DND-41 (cell line): ENCODE results near the gene HDAC11.

Experiments
- EZH2 ChIP-seq: IDR thresholded peaks from 3 replicates; pipeline ENCODE4 v1.6.1; 2012; ENCODE audit warnings: borderline replicate concordance, low read depth, mild to moderate bottlenecking, moderate library complexity, low read length, inconsistent platforms; ENCODE audit not compliant: severe bottlenecking
- TF ChIP-seq, protein P1 (sequence below): IDR thresholded peaks from 2 replicates; pipeline ENCODE4 v1.5.1; 2012; ENCODE audit warnings: borderline replicate concordance, low read length, moderate library complexity, mild to moderate bottlenecking; ENCODE audit not compliant: poor library complexity, severe bottlenecking; ENCODE audit errors: extremely low read depth

- TF ChIP-seq, protein P1, sequence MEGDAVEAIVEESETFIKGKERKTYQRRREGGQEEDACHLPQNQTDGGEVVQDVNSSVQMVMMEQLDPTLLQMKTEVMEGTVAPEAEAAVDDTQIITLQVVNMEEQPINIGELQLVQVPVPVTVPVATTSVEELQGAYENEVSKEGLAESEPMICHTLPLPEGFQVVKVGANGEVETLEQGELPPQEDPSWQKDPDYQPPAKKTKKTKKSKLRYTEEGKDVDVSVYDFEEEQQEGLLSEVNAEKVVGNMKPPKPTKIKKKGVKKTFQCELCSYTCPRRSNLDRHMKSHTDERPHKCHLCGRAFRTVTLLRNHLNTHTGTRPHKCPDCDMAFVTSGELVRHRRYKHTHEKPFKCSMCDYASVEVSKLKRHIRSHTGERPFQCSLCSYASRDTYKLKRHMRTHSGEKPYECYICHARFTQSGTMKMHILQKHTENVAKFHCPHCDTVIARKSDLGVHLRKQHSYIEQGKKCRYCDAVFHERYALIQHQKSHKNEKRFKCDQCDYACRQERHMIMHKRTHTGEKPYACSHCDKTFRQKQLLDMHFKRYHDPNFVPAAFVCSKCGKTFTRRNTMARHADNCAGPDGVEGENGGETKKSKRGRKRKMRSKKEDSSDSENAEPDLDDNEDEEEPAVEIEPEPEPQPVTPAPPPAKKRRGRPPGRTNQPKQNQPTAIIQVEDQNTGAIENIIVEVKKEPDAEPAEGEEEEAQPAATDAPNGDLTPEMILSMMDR: no peak
- no peak for TF ChIP-seq EZH2
These were observed 28.8 kb upstream of the HDAC11 start for GRCh38 chr3:13451301-13451673.
